Measurements from ENCODE around the gene OPRM1.

The OPRM1 gene

GRCh38 chr6:154010371-154010770 lies 28.7 kb upstream of the OPRM1 start:
- TF ChIP-seq SUZ12 (IDR thresholded peaks at IDR 0.05; ENCODE audit: extremely low read depth, insufficient read depth, insufficient read length), result no peak
- TF ChIP-seq ZNF274 (IDR thresholded peaks at IDR 0.05; ENCODE audit: low read depth, low read length), result no peak
- no peak for TF ChIP-seq YY1 (IDR thresholded peaks at IDR 0.05; ENCODE audit: insufficient read depth, insufficient read length)
- H3K9ac ChIP-seq (ENCODE audit: insufficient read length, low read depth), result no peak overlapping the region
- H3K9me3 ChIP-seq (ENCODE audit: insufficient read depth, low read length), result no peaks in the 10 kb centered on the region
- no peaks in the 10 kb centered on the region for H3K27me3 ChIP-seq (ENCODE audit: insufficient read depth, insufficient read length)
- no peak overlapping the region for H3K4me3 ChIP-seq (ENCODE audit: insufficient read length, low read depth)
- DNase-seq (ENCODE audit: low read depth, low spot score), result no peak
- H3K36me3 ChIP-seq (ENCODE audit: insufficient read depth, insufficient read length, low read length), result no peaks in the 10 kb centered on the region
- no peaks in the 10 kb centered on the region for H3K4me1 ChIP-seq (ENCODE audit: insufficient read depth, insufficient read length)

GRCh38 chr6:154012852-154013251 lies 26.2 kb upstream of the OPRM1 start:
- H3K4me3 ChIP-seq (ENCODE audit: insufficient read length, low read depth), result no peak overlapping the region
- H3K27me3 ChIP-seq (ENCODE audit: insufficient read depth, insufficient read length), result no peaks in the 10 kb centered on the region
- DNase-seq (ENCODE audit: low read depth, low spot score), result no peak
- H3K9ac ChIP-seq (ENCODE audit: insufficient read length, low read depth), result no peak overlapping the region
- no peaks in the 10 kb centered on the region for H3K9me3 ChIP-seq (ENCODE audit: insufficient read depth, low read length)
- TF ChIP-seq SUZ12 (IDR thresholded peaks at IDR 0.05; ENCODE audit: extremely low read depth, insufficient read depth, insufficient read length), result no peak
- TF ChIP-seq ZNF274 (IDR thresholded peaks at IDR 0.05; ENCODE audit: low read depth, low read length), result no peak
- TF ChIP-seq YY1 (IDR thresholded peaks at IDR 0.05; ENCODE audit: insufficient read depth, insufficient read length), result no peak
- no peaks in the 10 kb centered on the region for H3K4me1 ChIP-seq (ENCODE audit: insufficient read depth, insufficient read length)
- H3K36me3 ChIP-seq (ENCODE audit: insufficient read depth, insufficient read length, low read length), result no peaks in the 10 kb centered on the region

GRCh38 chr6:154017786-154018185 lies 21.3 kb upstream of the OPRM1 start:
- H3K9ac ChIP-seq (ENCODE audit: insufficient read length, low read depth), result no peak overlapping the region
- TF ChIP-seq ZNF274 (IDR thresholded peaks at IDR 0.05; ENCODE audit: low read depth, low read length) (no peak), YY1 (IDR thresholded peaks at IDR 0.05; ENCODE audit: insufficient read depth, insufficient read length) (no peak), SUZ12 (IDR thresholded peaks at IDR 0.05; ENCODE audit: extremely low read depth, insufficient read depth, insufficient read length) (no peak)

GRCh38 chr6:154030646-154031045 lies 8.4 kb upstream of the OPRM1 start:
- Histone ChIP-seq H3K9me3 (ENCODE audit: insufficient read depth, low read length) (no peaks in the 10 kb centered on the region), H3K4me1 (ENCODE audit: insufficient read depth, insufficient read length) (no peaks in the 10 kb centered on the region), H3K9ac (ENCODE audit: insufficient read length, low read depth) (no peak overlapping the region), H3K36me3 (ENCODE audit: insufficient read depth, insufficient read length, low read length) (no peaks in the 10 kb centered on the region), H3K4me3 (ENCODE audit: insufficient read length, low read depth) (no peak overlapping the region), H3K27me3 (ENCODE audit: insufficient read depth, insufficient read length) (no peaks in the 10 kb centered on the region)
- TF ChIP-seq YY1 (IDR thresholded peaks at IDR 0.05; ENCODE audit: insufficient read depth, insufficient read length) (no peak), SUZ12 (IDR thresholded peaks at IDR 0.05; ENCODE audit: extremely low read depth, insufficient read depth, insufficient read length) (no peak), ZNF274 (IDR thresholded peaks at IDR 0.05; ENCODE audit: low read depth, low read length) (no peak)
- DNase-seq (ENCODE audit: low read depth, low spot score), result no peak

More at GRCh38 chr6:154017786-154018185, 21.3 kb upstream of the OPRM1 start:
- H3K4me3 ChIP-seq (ENCODE audit: insufficient read length, low read depth), result no peak overlapping the region
- no peaks in the 10 kb centered on the region for H3K4me1 ChIP-seq (ENCODE audit: insufficient read depth, insufficient read length)
- H3K27me3 ChIP-seq (ENCODE audit: insufficient read depth, insufficient read length), result no peaks in the 10 kb centered on the region
- no peak for DNase-seq (ENCODE audit: low read depth, low spot score)
- no peaks in the 10 kb centered on the region for H3K36me3 ChIP-seq (ENCODE audit: insufficient read depth, insufficient read length, low read length)
- H3K9me3 ChIP-seq (ENCODE audit: insufficient read depth, low read length), result no peaks in the 10 kb centered on the region

- Histone ChIP-seq H3K9ac (ENCODE audit: insufficient read length, low read depth) (no peak overlapping the region), H3K36me3 (ENCODE audit: insufficient read depth, insufficient read length, low read length) (no peaks in the 10 kb centered on the region), H3K4me3 (ENCODE audit: insufficient read length, low read depth) (no peak overlapping the region), H3K4me1 (ENCODE audit: insufficient read depth, insufficient read length) (no peaks in the 10 kb centered on the region), H3K27me3 (ENCODE audit: insufficient read depth, insufficient read length) (peaks cover 16% of the 10 kb centered on the region), H3K9me3 (ENCODE audit: insufficient read depth, low read length) (no peaks in the 10 kb centered on the region)
- DNase-seq (ENCODE audit: low read depth, low spot score), result no peak
- TF ChIP-seq YY1 (IDR thresholded peaks at IDR 0.05; ENCODE audit: insufficient read depth, insufficient read length), result no peak
- TF ChIP-seq ZNF274 (IDR thresholded peaks at IDR 0.05; ENCODE audit: low read depth, low read length), result no peak
- TF ChIP-seq SUZ12 (IDR thresholded peaks at IDR 0.05; ENCODE audit: extremely low read depth, insufficient read depth, insufficient read length), result no peak
Observed at GRCh38 chr6:154041001-154041400, 2.0 kb downstream of the OPRM1 start.

- TF ChIP-seq ZNF274 (IDR thresholded peaks at IDR 0.05; ENCODE audit: low read depth, low read length), result no peak
- no peak for TF ChIP-seq SUZ12 (IDR thresholded peaks at IDR 0.05; ENCODE audit: extremely low read depth, insufficient read depth, insufficient read length)
- TF ChIP-seq YY1 (IDR thresholded peaks at IDR 0.05; ENCODE audit: insufficient read depth, insufficient read length), result no peak
- no peaks in the 10 kb centered on the region for H3K36me3 ChIP-seq (ENCODE audit: insufficient read depth, insufficient read length, low read length)
- H3K27me3 ChIP-seq (ENCODE audit: insufficient read depth, insufficient read length), result no peaks in the 10 kb centered on the region
- no peaks in the 10 kb centered on the region for H3K4me1 ChIP-seq (ENCODE audit: insufficient read depth, insufficient read length)
- no peak overlapping the region for H3K4me3 ChIP-seq (ENCODE audit: insufficient read length, low read depth)
- H3K9ac ChIP-seq (ENCODE audit: insufficient read length, low read depth), result no peak overlapping the region
- DNase-seq (ENCODE audit: low read depth, low spot score), result no peak
- H3K9me3 ChIP-seq (ENCODE audit: insufficient read depth, low read length), result no peaks in the 10 kb centered on the region
Observed at GRCh38 chr6:154053141-154053540, 14.1 kb downstream of the OPRM1 start.

GRCh38 chr6:154056536-154056935 lies 17.5 kb downstream of the OPRM1 start:
- no peaks in the 10 kb centered on the region for H3K36me3 ChIP-seq (ENCODE audit: insufficient read depth, insufficient read length, low read length)
- H3K9me3 ChIP-seq (ENCODE audit: insufficient read depth, low read length), result no peaks in the 10 kb centered on the region
- TF ChIP-seq ZNF274 (IDR thresholded peaks at IDR 0.05; ENCODE audit: low read depth, low read length) (no peak), YY1 (IDR thresholded peaks at IDR 0.05; ENCODE audit: insufficient read depth, insufficient read length) (no peak), SUZ12 (IDR thresholded peaks at IDR 0.05; ENCODE audit: extremely low read depth, insufficient read depth, insufficient read length) (no peak)
- H3K27me3 ChIP-seq (ENCODE audit: insufficient read depth, insufficient read length), result no peaks in the 10 kb centered on the region
- no peak for DNase-seq (ENCODE audit: low read depth, low spot score)
- no peak overlapping the region for H3K9ac ChIP-seq (ENCODE audit: insufficient read length, low read depth)
- no peak overlapping the region for H3K4me3 ChIP-seq (ENCODE audit: insufficient read length, low read depth)
- H3K4me1 ChIP-seq (ENCODE audit: insufficient read depth, insufficient read length), result no peaks in the 10 kb centered on the region

All from NT2/D1 (cell line).